GM12891 (cell line): ENCODE measurements around the gene PCGF3.

ENCODE experiments used
- DNase-seq: peaks from one replicate; pipeline ENCODE4 v3.0.0; 2011; ENCODE audit warnings: low spot score; ENCODE audit not compliant: insufficient read length
- FAIRE-seq: peaks from 2 replicates; lab custom pipeline; 2011; peaks lifted over from hg19 to GRCh38; lab: Jason Lieb, UNC
- PAX5 ChIP-seq: IDR thresholded peaks from 2 replicates; pipeline ENCODE4 v1.6.1; 2011; ENCODE audit warnings: low read length, moderate library complexity, mild to moderate bottlenecking; ENCODE audit not compliant: insufficient read depth, severe bottlenecking
- POLR2A ChIP-seq: IDR thresholded peaks from 2 replicates; pipeline ENCODE4 v1.6.1; 2011; ENCODE audit warnings: low read depth, low read length, control low read depth
- POLR2AphosphoS5 ChIP-seq: IDR thresholded peaks from 2 replicates; pipeline ENCODE4 v1.6.1; 2011; ENCODE audit warnings: low read depth, low read length, control low read depth
- POU2F2 ChIP-seq: IDR thresholded peaks from 2 replicates; pipeline ENCODE4 v1.6.1; 2011; ENCODE audit warnings: low read depth, mild to moderate bottlenecking, control low read depth, low read length, moderate library complexity
- SPI1 ChIP-seq: IDR thresholded peaks from 2 replicates; pipeline ENCODE4 v1.6.1; 2011; ENCODE audit warnings: low read depth, low read length, control low read depth
- TAF1 ChIP-seq: IDR thresholded peaks from 2 replicates; pipeline ENCODE4 v1.6.1; 2011; ENCODE audit warnings: low read depth, low read length, control low read depth

The PCGF3 gene

DNA sequence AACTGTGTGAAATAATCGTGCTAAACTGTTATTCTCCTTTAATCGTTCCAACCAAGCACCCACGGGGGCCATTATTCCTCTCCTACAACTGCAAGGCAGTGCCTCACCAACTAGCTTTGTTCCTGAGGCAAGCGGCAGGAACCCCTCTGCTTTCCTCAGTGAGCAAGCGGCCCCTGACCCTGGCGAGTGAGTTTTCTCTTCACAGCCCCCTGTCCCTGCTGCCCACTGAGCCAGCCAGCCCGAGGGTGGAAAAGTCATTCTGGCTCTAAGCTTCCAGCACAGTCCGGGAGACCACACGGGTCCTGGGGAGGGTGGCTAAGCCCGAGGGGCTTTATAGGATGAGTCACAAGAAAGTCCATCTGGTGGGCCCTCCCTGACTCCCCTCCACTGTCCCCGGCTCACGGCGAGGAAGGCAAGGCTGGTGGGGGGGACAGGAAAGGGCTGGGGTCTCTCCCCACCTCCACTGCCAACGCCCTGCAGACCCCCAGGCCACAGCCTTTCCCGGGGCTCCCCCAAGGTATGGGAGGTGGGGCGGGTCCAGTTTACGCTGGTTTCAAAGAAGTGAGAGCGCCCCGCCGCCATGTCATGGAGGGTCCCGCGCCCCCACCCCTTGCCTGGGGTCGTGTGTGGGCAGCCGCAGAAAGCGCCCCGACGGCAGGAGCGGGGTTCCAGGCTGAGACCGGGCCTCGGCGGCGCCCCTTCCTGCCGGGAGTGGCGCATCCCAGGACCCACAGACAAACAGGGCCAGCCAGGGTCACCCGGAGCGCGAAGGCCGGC lies 75.3 kb downstream of the PCGF3 start:
- FAIRE-seq: no peak
- TF ChIP-seq TAF1: no peak
- no peak for TF ChIP-seq POLR2A
- no peak for TF ChIP-seq POU2F2
- TF ChIP-seq POLR2AphosphoS5: no peak
- TF ChIP-seq SPI1: no peak
- no peak for TF ChIP-seq PAX5
- no peak for DNase-seq

- DNase-seq (peak; percentile 97), FAIRE-seq (peak; percentile 99)
- TF ChIP-seq SPI1 (no peak), POLR2AphosphoS5 (peak; percentile 94), PAX5 (no peak), TAF1 (peak; percentile 90), POLR2A (peak; percentile 90), POU2F2 (peak; percentile 72)
These were observed 76.0 kb downstream of the PCGF3 start for GRCh38 chr4:781493-782216.

DNA sequence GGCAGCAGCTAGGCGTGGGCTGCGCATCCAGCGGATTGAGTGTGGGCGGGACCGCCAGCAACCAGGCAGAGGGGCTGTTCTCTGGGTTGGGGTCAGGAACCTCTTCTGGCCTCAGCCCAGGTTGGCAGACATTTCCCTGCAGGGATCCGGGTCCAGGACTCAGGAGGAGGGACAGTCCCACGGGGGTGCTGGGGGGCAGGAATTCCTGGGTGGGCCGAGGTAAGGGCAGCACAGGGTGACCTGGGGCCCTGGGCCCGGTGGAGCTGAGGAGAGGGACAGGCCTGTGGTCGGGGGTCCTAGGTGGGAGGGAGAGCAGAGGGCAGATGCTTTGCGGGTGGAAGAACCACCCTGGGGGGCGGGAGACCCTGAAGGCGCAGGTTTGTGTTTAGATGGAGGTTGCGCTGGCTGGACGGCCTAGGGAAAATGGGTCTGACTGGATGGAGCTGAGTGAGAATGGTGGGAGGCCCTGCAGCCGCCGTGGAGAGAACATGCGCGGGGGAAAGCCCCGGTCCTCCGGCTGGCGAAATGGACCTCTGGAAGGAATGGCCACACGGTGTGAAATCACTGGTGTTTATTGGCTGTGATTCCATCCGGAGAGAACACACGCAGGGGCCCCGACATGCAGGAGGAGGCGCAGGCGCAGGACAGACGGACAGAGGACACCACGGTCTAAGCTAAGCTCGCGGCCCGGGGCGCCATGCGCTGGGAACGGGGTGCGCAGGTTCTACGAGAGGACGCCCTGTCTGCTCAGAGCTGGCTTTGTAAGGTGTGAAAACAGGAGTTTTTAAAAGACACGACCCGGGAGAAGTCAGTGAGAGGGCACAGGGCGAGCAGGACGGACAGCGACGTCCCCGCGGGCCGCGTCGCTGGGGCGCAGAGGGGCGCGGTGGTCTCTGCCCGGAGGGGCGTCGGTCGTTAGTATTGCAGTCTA lies 79.0 kb downstream of the PCGF3 start:
- DNase-seq (no peak), FAIRE-seq (no peak)
- TF ChIP-seq POU2F2: no peak
- no peak for TF ChIP-seq POLR2AphosphoS5

DNA sequence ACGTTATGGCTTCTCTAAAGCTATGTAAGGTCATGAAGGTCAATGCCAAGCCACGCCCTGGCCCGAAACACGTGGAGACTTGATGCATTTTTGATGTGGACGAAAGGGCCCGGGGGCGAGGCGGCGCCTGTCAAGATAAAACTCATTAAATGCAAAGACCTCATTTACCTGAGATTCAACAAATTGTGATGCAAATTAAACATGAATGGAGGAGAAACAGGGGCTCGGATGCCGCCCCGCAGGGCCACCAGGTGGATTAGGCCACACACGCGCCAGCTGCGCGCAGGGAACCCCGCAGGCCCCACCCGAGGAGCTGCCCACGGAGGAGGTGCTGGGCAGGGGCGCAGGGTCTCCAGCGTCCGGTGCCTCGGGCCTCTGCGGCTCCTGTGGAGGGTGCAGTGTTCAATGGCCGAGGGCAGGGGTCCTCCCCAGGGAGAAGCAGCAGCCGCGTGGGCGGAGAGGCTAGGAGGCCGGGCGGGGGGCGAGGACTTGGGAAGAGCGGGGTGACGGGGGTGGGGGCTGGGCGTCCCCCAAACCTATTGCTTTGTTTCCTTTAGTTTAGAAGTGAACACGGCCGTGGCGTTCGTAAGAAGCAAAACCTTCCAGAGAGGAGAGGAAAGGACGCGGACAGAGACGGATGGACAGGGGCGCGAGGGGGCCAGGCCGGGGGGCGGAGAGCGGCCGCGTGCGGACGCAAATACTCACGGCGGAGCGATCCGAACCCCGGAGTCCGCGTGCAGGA lies 79.9 kb downstream of the PCGF3 start:
- no peak for DNase-seq
- TF ChIP-seq PAX5 (no peak), POLR2AphosphoS5 (no peak), POU2F2 (no peak), SPI1 (no peak), POLR2A (no peak), TAF1 (no peak)
- FAIRE-seq: no peak

GRCh38 chr4:786074-786741 lies 80.6 kb downstream of the PCGF3 start:
- no peak for DNase-seq
- FAIRE-seq: no peak
- TF ChIP-seq POLR2A (no peak), POLR2AphosphoS5 (no peak), SPI1 (no peak), PAX5 (no peak), TAF1 (no peak), POU2F2 (no peak)

DNA sequence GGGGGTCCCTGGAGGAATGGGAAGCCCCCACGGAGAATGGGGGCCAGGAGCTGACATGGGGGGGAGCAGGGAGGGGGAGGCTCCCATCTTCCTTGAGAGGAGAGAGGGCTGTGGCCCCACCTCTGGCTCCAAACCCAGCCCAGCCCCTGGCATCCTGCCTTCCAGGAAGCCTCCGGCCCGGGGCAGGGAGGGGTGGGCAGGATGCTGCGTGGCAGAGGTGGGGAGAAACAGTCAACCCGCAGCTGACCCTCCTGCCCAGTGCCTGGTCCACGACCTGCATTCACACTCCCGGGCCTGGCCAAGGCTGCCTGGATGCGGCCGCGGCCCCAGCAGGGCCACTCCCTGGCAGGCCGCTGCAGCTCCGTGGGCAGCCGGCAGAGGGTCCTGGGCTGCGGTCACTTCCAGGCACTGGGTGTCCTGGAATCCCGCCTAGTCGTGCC lies 81.2 kb downstream of the PCGF3 start:
- DNase-seq (no peak), FAIRE-seq (no peak)
- no peak for TF ChIP-seq TAF1
- no peak for TF ChIP-seq POLR2A
- TF ChIP-seq POLR2AphosphoS5: no peak
- no peak for TF ChIP-seq POU2F2
- TF ChIP-seq SPI1: no peak
- TF ChIP-seq PAX5: no peak

DNA sequence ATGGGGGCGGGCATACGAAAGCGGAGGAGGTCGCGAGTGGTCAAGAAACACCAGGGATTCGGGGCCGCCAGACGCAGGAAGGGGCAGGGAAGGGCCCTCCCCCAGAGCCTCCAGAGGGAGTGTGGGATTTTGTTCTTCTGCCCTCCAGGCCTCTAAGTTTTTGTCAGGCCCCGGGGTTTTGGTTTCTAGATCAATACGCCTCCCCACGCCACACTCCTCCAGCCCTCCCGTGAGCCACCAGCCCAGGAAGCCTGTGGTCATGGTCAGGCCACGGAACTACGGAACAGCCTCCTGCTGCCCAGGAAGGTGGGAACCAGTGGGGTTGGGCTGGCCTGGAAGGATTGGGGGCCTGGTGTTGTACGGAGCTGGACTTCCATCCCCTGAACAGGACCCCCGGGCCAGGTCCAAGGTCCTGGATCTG lies 81.9 kb downstream of the PCGF3 start:
- FAIRE-seq: no peak
- TF ChIP-seq POU2F2 (no peak), POLR2AphosphoS5 (no peak), TAF1 (no peak), POLR2A (no peak)

DNA sequence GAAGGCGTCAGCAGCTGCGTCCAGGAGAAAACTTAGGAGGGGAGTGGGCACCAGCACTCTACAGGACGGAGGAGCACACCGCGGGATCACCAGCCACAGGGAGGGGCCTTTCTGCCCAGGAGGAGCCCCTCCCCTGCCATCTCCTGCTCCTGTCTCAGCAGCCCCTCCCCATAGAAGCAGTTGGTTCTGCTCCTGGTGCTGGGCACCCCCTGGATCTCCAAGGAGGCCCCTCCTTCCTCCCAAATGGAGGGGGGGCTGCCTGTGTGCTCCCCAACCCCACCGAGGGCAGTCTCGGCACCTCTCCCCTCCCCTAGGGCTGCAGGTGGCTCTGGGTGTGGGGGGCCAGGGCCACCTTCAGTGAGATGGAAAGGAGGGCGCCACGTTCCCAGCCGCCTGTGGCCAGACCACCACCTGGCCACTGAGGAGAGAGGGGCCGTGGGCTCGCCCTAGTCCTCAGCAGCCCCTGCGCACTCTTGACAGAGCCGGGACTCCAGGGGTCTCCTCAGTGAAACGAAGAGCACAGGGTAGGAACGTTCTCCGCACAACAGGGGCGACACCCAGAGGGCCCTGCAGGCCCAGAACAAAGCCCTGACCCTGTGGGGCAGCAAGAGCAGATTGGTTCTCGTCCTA lies 82.5 kb downstream of the PCGF3 start:
- TF ChIP-seq POU2F2 (no peak), TAF1 (no peak), POLR2A (no peak), PAX5 (no peak), SPI1 (no peak), POLR2AphosphoS5 (no peak)
- DNase-seq (no peak), FAIRE-seq (no peak)

More for the DNA sequence above, 81.9 kb downstream of the PCGF3 start:
- no peak for DNase-seq
